Activated T-helper 9 cell treated with anti-CD3 and anti-CD28 coated beads, Interleukin-2, amount 50 U/mL, for 16 hours (primary cell): ENCODE measurements around the gene PDE11A.

Experiments used
- DNase-seq: peaks from one replicate; pipeline ENCODE4 v3.0.0-alpha.2; 2020; ENCODE audit warnings: low read depth

Gene PDE11A

DNA sequence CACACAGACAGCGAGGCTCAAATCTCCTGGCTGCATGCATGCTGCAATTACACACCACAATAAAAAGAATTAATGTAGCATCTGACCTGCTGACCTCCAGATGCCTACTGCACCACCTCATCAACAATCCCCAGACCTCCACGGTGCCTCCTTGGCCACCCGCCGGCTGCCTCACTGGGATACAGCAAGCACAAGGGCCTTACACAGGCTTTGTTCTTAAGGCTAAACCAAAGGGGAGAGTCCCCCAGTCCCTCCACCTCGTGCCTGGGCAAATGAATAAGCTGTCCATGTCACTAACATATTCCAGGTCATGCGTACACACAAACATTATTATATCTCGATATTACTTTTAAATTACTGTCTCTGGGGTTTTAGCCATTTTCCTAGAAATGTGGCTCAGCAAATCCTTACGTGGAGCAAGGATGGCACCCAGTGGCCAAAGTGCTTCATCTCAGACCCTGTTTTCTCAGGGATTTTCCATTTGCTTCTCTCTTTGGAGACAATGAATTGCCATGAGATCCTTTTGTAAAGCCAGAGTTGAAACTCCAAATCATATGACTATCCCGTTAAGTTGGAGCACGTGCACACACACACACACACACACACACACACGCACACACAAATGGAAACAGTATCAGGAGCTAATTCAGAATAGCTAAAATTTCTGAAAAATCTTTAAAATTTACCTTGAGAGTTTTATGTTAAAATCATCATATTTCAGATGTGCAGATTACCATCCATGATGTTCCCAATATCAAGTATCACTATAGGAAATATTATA is 313.8 kb downstream of the PDE11A start:
- DNase-seq: no peak

DNA sequence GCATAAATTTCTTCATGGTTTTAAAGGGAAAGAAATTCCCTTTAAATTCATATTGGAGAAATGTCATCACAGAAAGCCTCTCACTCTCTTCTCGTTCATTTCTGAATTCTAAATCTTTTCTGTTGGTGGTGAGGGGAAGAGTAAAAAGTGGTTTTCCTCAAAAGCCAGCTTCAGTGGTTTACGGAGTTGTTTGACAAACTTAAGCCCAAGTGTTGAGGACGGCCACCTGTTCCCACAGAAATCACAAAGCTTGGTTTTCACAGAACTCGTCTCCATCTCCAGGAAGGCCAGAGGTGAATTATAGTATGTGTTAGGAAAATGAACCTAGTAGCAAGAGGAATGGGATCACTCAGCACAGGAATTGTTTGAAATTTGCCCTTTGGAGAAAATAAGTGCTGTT is 316.2 kb downstream of the PDE11A start:
- DNase-seq: no peak

DNA sequence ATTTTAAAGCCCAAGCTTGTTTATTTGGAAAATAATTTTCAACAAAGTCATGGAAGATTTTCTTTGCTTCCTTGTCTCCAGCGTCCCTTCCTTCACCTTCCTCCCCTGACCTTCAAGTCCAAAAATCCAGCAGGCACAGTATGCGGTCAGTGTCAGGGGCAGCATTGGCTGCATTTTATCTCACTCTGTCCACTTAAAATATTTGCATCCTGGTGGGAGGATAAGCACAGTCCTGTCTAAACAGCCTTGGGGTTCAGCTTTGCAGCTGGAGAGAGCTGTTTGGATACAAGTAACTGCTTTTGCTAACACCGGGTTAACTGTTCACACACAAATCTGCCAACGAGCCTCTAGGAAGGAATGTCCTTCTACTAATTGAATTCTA is 318.1 kb downstream of the PDE11A start:
- DNase-seq: no peak

DNA sequence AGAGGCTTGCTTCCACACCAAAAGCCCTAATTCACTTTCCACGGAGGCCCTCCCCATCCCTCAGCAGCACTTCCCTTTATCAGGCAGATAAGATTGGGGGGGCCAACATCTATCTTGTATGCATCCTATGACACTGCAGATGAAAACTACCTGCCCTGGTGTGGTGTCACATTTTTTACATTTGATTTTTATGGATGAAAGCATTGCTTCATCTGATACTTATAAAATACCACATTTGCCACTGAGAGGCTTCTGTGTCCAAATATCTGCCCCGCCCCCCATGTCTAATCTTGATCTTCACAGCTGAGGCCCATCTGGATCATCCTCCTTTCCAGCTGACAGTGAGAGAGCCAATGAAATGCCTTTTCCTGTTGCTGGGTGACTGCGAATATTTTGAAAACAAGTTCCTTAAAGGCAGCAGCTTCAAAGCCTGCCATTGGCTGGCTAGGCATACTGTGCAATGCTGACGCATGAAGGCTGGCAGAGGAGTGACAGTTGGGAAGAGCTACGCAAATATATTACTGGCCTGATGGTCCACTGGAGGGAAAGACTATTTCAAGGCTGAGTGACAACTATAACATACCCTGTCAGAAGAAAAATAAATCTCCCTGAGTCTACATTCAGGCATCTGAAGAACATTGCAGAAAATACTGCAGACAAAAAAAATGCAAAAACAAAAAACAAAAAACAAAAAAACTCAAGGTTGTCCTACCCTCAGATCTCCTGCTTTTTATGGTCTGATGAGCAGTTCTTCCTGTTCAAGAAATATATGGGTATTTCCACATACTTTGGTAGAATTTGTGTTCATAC is 318.7 kb downstream of the PDE11A start:
- no peak for DNase-seq

DNA sequence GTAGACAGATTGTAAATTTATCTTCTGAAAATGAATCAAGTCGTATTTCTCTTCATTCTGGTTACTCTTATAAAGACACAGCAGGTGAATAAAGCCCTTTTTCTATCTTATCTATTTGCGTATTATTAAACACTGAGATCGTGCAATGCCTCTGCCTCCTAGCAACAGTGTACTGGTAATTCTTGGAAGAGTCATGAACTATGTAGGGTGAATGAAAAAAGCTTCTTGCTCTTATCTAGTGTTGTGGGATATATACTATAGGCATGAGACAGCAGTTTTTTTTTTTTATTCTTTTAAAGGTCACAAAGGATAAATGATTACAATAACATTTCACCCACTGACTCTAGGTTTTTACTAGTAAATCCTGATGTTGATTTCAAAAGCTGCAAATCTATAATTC is 324.2 kb downstream of the PDE11A start:
- no peak for DNase-seq

DNA sequence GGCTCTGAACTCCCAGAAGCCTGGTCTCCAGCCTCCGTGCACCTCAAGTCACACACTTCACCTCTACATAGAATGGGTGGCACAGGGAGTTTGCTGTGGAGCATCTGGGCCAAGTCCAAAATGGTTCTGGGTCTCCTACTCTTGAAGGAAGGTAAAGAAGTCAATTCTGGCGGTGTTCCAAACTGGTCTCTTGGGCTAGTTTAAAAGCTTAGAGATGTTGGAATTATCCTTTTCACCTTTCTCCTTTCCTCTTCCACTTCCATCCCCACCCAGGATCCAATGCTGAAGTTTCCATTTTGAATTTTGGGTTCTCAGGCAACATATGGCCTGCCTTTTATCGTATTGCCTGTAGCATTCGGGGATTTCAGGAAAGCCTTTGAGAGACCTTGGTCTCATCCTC is 325.2 kb downstream of the PDE11A start:
- no peak for DNase-seq

DNA sequence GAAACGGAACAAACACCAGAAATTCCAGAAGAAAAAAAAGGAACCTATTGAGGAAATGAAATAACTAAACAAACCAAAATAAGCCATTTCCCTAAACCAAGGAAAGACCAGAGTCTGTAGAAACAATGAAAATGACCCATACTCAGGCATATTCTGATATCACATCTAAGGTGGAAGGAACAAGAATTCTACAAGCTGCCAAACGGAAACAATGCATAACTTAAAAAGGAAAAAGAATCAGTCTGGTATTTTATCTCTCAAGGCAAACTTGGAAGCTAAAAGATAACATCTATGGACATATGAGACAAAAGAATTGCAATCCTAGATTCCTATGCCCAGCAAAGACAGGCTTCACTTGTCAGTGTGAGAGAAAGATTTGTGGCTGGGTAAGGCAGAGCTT is 326.2 kb downstream of the PDE11A start:
- DNase-seq: no peak

DNA sequence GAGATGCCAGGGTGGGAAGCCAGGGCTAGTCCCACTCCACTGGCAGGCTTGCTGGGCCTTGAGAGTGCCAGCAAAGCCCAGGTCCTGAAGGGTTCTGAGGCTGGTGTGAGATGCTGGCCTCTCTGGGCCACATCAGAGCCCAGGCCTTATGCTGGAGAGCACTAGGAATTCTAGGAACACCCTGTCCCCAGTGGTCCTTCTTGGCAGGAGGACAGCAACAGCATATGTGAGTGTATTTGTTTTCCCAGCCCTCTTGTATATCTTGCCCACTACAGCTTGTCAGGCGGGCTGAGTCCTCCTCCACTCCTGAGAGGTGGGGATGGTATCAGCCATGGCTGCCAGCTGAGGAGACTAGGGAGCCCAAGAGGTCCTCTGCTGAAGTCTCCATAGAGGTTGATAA is 327.0 kb downstream of the PDE11A start:
- no peak for DNase-seq

DNA sequence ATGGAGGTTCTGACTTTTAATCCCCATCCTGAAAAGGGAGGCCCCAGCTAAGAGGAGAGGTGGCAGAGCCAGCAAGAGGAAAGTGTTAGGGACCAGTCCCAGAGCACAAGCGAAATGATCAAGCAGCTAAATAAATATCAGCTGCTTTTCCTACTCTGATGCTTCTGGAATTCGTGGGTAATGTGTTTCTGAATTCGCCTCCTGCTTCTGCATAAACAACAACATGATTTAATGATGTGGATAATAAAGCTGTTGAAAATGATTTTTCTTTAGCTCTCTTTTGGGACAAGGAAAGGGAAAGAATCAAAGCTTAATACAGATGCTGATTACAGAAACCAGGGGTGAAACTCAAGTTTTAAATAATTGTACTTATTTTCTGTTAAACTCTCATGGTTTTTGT is 329.7 kb downstream of the PDE11A start:
- DNase-seq: no peak

DNA sequence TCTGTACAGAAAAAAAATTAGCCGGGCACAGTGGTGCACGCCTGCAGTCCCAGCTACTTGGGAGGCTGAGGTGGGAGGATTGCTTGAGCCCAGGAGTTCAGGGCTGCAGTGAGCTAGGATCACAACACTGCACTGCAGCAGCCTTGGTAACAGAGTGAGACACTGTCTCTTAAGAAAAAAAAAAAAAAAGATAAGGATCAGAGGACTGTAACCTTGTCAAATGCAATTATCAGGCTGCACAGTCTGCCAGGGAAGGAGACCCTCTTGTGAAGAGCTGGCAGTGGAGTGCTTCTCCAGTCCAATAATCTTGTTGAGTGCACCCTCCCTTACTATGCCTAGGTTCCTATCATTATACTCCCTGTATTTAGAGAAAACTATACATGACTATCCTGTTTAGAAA is 330.7 kb downstream of the PDE11A start:
- no peak for DNase-seq

DNA sequence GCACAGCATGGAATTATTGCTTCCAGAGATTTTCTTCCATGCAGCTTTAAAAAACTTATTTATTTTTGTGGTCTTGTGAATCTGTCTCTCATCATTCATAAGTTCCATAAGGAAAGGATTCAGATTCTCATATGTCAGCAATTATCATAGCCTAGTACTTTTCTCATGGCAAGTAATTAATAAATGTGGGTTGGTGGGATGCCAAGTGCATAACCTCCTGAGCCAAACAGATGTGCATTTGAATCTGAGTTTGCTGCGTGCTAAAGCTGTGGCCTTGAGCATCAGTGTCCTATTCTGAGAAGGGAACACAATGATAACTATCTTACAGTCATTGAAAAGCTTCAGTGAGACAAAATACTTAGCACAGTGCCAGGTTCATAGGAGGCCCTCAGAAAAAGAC is 331.9 kb downstream of the PDE11A start:
- no peak for DNase-seq

DNA sequence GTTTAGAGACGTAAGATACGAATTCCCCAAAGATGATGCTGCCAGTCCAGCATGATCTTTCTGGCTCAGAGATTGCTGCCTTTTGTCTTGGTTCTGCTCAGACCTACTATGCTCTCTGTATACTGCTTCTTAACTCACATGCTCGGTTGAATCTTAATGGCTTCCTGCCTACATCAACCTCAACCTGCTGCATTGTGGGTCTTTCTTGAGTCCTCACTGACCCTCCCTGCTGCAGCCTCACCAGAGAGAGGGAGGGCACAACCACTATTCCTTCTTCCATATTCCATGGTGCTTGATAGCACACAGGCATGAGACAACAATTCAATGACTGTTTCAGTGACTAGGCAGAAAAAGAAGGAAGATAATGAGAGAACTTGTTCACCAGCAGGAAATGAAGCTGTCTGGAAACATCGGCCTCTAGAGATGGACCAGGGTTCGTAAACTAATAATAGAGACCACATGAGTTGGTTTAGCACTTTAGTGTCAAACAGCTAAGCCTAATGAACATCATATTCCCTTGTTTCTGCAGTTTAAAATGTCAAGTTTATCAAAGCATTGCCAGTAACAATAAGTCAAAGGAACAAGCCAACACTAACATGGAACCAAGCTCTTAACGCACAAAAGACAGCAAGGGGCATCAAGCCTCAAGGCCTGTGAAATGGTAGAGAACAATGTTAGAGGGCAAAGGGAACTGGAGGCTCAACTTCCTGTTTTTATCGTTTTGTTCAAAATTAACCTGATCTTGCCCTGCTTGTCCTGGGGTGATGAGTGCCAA is 333.9 kb downstream of the PDE11A start:
- DNase-seq: no peak

DNA sequence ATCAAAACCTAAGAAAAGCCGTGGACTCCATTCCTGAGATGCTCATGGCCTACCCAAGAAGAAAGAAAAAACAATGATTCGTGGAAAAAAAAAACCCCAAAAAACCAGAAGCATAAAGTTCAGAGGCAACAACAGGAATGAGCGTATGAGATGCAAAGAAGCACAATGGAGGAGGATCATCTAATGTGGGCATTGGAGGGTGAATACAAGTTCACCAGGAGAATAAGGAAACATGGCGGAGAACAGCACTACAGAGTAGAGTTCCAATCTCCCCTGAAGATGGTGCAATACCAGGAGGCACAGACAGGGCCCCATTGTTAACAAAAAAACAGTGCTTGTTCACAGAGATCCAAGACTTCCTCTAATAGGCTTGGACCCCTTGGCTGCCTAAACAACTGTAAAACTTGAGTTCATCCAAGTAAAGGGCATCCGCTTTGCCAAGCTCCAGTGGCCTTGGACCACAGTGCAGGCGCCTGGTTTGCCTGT is 337.2 kb downstream of the PDE11A start:
- no peak for DNase-seq

DNA sequence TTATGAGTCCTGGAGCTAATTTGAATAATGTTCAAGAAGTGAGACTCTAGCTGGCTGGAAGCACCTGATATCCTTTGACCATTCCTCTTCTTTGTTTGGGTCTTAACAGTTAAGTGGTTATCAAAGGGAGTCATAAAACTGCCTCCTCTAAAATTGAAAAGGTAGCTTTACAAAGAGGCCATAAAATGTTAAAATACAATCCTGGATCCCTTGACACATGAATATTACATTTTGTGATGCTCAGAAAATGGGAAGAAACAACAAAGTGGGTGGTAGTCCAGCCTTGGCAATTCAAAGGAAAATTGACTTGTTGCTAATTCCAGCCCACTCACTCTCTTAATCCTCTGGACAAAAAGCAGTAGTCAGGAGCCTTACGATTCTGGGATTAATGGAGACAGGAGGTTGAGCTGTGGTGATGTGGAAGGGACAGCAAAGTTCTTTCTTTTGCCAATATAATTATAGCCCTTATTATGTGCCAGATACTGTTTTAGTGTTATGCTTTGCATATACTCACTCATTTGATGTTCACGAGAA is 339.2 kb downstream of the PDE11A start:
- no peak for DNase-seq

DNA sequence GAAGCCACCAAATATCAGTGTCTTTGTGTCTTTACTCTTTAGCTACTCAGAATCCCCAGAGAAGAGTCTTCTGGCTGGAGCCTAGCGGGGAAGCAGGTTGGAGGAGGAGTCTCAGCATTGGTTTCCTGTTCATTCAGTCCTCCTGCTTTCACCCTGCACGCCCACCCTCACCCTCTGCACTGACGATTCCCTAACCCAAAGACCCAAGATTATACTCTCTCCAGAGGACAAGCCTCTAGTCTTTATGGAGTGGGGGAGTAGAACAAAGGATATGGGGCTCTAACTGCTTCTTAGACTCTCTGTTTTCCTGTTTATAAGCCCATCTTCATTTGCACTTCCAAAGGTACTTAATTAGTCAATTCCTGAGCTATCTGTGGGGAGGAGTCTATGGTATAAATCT is 341.2 kb downstream of the PDE11A start:
- no peak for DNase-seq

DNA sequence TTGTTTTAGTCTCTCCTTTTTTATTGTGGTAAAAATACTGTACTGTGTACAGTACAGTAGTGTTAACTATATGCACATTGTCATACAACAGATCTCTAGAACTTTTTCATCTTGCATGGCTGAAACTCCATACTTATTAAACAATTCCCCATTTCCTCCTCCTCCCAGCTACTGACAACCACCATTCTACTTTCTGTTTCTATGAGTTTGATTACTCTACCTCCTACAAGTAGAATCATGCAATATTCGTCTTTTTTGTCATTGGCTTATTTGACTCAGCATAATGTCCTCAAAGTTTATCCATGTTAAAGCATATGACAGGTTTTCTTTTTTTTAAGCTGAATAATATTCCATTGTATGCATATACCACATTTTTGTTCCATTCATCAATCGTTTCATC is 341.8 kb downstream of the PDE11A start:
- DNase-seq: no peak

DNA sequence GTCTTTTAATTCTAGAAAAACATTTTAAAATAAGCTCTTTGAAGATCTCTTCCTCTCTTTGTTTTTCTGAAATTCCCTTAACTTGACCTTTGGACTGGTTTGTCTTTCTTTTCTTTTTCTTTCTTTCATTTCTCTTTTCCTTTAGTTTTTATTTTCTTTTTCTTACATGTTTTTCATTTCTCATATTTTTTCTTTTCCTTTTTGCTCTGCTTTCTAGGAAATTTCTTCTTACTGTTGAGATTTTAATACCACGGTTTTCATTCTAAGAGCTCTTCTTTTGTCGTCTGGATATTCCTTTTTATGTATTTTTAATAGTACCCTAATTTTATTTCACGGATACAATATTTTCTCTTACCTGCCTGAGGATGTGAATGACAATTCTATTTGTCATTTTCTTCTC is 342.2 kb downstream of the PDE11A start:
- DNase-seq: no peak

DNA sequence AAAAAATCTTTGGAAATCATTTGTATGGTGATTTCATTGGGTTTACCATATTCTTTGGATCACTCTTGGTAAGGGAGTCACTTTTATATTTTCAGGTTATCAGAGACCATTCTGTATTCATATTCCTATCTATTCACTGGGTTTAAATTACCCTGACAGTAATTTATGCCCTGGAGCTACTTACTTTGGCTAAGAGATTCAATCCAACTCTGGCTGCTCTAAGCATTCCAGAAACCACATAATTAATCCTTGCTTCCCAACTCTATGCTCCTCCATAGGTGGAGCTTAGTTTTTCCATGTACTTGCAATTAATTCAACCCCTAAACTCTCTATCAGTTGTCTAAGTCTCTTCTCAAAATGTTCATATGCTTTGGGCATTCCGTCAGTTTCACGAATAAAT is 343.7 kb downstream of the PDE11A start:
- DNase-seq: no peak

DNA sequence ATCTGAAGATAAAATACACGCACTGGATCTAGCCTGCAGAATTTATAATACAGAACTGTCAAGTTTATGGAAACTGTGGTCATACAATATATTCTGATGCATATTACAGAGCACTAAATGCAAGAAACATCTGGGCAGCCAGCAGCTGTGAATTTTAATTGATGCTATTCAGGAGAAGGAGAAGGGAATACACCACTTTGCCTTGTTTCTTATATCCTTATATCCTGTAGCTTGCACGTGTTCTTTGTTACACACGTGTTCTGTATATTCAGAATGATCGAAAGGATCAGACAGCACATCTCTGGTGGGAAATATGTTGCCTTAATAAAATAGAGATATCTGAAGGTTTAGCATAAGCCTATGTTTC is 344.2 kb downstream of the PDE11A start:
- no peak for DNase-seq

DNA sequence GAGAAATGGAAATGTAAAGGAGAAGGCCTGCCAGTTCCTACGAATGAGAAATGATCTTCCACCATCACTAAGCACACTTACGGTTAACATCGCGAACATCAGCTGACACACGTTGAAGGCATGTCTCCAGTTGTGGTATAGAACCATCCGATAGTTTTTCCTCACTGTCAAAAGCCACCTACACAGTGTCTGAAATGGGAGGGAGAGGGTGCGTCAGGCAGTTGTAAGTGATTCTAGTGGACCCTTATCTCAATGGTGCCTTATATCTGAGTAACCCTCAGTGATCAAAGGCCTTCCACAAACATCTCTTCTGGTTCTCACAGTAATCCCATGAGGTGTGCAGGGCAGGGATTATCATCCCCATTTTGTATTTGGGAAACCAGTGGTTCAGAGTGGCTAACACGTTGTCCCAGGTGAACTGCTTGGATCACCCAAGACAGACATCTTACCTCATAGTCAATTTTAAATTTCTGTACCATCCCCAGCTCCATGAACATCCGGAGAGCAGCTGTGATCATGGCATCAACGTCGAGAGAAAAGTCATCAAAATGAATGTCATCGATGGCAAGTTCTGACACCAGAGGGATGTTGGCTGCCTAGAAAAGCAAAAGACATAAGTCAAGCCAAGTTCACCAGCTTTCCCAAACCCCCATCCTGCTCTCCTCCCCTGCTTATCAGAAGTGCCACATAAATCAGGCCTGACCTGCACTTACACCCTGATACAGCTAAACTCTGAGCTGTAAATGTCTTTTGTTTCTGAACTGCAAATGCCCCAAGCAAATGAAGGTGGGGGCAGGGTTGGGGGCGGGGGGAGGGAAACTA is 344.8 kb downstream of the PDE11A start:
- DNase-seq: no peak

DNA sequence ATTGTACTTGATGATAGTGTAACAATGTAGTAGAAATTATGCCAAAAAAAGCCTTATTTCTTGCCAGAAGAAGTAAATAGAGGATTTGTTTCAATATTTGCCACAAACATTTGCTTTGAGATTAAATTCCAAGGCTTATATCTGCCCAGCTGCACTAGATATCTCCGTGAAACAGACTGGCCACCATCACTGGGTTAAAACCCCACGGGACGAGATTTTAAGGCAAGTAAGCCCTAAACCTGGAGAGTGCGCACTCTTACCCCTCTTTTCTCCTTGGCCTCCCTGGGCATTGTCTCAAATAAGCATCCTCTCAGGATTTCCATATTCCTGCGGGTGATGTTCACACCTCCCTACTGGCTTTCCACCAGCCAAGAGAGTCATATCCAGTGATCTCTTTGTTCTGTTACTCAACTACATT is 345.6 kb downstream of the PDE11A start:
- no peak for DNase-seq
